ENCODE results near the gene RBM5. TPM values are rescaled to one million over a fixed set of nuclear protein-coding genes. Genes with fewer than 3 reads are reported as not detected.

The RBM5 gene
- total and polyA plus RNA-seq, 2 donors (not counting 1 experiment from before 2014, with no cell fraction given), result 405 to 464 TPM

- DNase-seq (no peak), ATAC-seq (ENCODE audit: low read depth) (no peak)
- peaks cover 14 to 20% of the 10 kb centered on the region in 2 donors for H3K4me1 ChIP-seq (ENCODE audit: control insufficient read depth in 2 of 2, insufficient read depth in 2 of 2, low read length in 2 of 2)
- peaks cover 9% of the 10 kb centered on the region for H4K20me1 ChIP-seq (ENCODE audit: control insufficient read depth, insufficient read depth, low read length, poor library complexity, severe bottlenecking)
- no peaks in the 10 kb centered on the region for H3K9me3 Mint-ChIP-seq (ENCODE audit: insufficient read depth)
- H3K4me3 ChIP-seq (ENCODE audit: control extremely low read depth in 1 of 5, extremely low read depth in 1 of 5, insufficient read depth in 1 of 5, low read depth in 2 of 5, low read length in 4 of 5), result no peak overlapping the region
- no peak overlapping the region for H3K27ac Mint-ChIP-seq
- peaks cover 15% of the 10 kb centered on the region for H3K4me1 Mint-ChIP-seq
- no peak for TF ChIP-seq CTCF (IDR thresholded peaks at IDR 0.05)
- TF ChIP-seq EZH2 (IDR thresholded peaks at IDR 0.05; ENCODE audit: borderline replicate concordance, insufficient read depth, low read depth, low read length, poor library complexity, severe bottlenecking), result no peak
- H3K79me2 ChIP-seq (ENCODE audit: control insufficient read depth, insufficient read depth, low read length), result no peaks in the 10 kb centered on the region
- no peak overlapping the region for H3K4me2 ChIP-seq (replicated peaks; ENCODE audit: low read depth, low read length, poor library complexity, severe bottlenecking)
- POLR2A ChIA-PET, result interaction anchor here (0.5 kb wide), 2 partner anchors 45 to 90 kb away, joined by 3 to 9 read pairs; no protein-coding TSS in a partner anchor
- H3K9me3 ChIP-seq (ENCODE audit: control extremely low read depth in 1 of 3, control insufficient read depth in 2 of 3, insufficient read depth in 1 of 3, low read length in 2 of 3), result peaks cover 0 to 6% (median 0%) of the 10 kb centered on the region in 3 donors
- H3K27me3 ChIP-seq (replicated peaks in 1 of 4; ENCODE audit: control extremely low read depth in 1 of 4, control insufficient read depth in 3 of 4, insufficient read depth in 4 of 4, low read length in 3 of 4), result peaks cover 0 to 47% (median 19%) of the 10 kb centered on the region in 4 experiments
- no peak overlapping the region for H2AFZ ChIP-seq (ENCODE audit: insufficient read depth, low read depth, low read length, poor library complexity, severe bottlenecking)
- no peak overlapping the region for H3K9ac ChIP-seq (ENCODE audit: low read length)
- intact Hi-C loops (cut with micrococcal nuclease), result no loop called here
- peak overlapping the region; percentile 44 for H3K4me3 Mint-ChIP-seq
- no peak overlapping the region for H3K27ac ChIP-seq (ENCODE audit: low read length in 2 of 2)
- CTCF ChIA-PET, result interaction anchor here (0.6 to 1.0 kb wide), 2 partner anchors 38 to 710 kb away, joined by 3 read pairs; no protein-coding TSS in a partner anchor
- no peaks in the 10 kb centered on the region for H3K36me3 ChIP-seq (replicated peaks in 1 of 2; ENCODE audit: control extremely low read depth in 1 of 2, control insufficient read depth in 1 of 2, extremely low read depth in 1 of 2, insufficient read depth in 2 of 2, low read length in 1 of 2)
- peaks cover 30% of the 10 kb centered on the region for H3K27me3 Mint-ChIP-seq
- 57% methylated on average over 18 of the region's 20 CpGs for WGBS (ENCODE audit: insufficient coverage)
Observed at GRCh38 chr3:50156549-50157493, 68.1 kb downstream of the RBM5 start.

Measured in B cell (primary cell).